ENCODE results near the gene FGF3. TPM values are rescaled to one million over a fixed set of nuclear protein-coding genes. Genes with fewer than 3 reads are reported as not detected.

Gene FGF3
- total RNA-seq, 4 donors from 2014 or later, result not detected

- H3K27me3 ChIP-seq, result peaks cover 4 to 27% (median 22%) of the 10 kb centered on the region in 3 donors
- in situ Hi-C loops (cut with MboI; ENCODE audit: low sequenced_read_pairs in 4 of 4), result no loop called here
Measured at GRCh38 chr11:69834811-69835800, 15.9 kb upstream of the FGF3 start.

GRCh38 chr11:69834251-69834650, 15.0 kb upstream of the FGF3 start:
- intact Hi-C loops (cut with DNase I; ENCODE audit: low total_unique reads), result no loop called here
- Histone ChIP-seq H3K27ac (no peak overlapping the region), H3K4me1 (no peaks in the 10 kb centered on the region), H3K27me3 (peaks cover 4 to 27% (median 22%) of the 10 kb centered on the region in 3 donors), H3K36me3 (no peaks in the 10 kb centered on the region), H3K4me3 (no peak overlapping the region), H3K9me3 (no peaks in the 10 kb centered on the region)
- TF ChIP-seq CTCF (IDR thresholded peaks at IDR 0.05 in 4 of 5, conservative IDR thresholded peaks at IDR 0.05 in 1 of 5) (no peak), POLR2A (IDR thresholded peaks at IDR 0.05) (no peak)
- DNase-seq (no peak), ATAC-seq (no peak)
- in situ Hi-C loops (cut with MboI; ENCODE audit: low sequenced_read_pairs in 4 of 4), result no loop called here

More at GRCh38 chr11:69834811-69835800, 15.9 kb upstream of the FGF3 start:
- TF ChIP-seq CTCF (IDR thresholded peaks at IDR 0.05 in 4 of 5, conservative IDR thresholded peaks at IDR 0.05 in 1 of 5), result no peak
- no peak for TF ChIP-seq POLR2A (IDR thresholded peaks at IDR 0.05)
- Histone ChIP-seq H3K4me3 (no peak overlapping the region), H3K4me1 (no peaks in the 10 kb centered on the region), H3K9me3 (no peaks in the 10 kb centered on the region), H3K27ac (no peak overlapping the region), H3K36me3 (no peaks in the 10 kb centered on the region)
- no peak for DNase-seq
- no peak for ATAC-seq
- intact Hi-C loops (cut with DNase I; ENCODE audit: low total_unique reads), result no loop called here

GRCh38 chr11:69832561-69833413, 13.6 kb upstream of the FGF3 start:
- peaks cover 4 to 27% (median 19%) of the 10 kb centered on the region in 3 donors for H3K27me3 ChIP-seq
- in situ Hi-C loops (cut with MboI; ENCODE audit: low sequenced_read_pairs in 4 of 4), result no loop called here

GRCh38 chr11:69831985-69832384, 12.8 kb upstream of the FGF3 start:
- ATAC-seq (no peak), DNase-seq (no peak)
- intact Hi-C loops (cut with DNase I; ENCODE audit: low total_unique reads), result no loop called here
- H3K36me3 ChIP-seq, result no peaks in the 10 kb centered on the region
- no peak overlapping the region for H3K27ac ChIP-seq
- no peaks in the 10 kb centered on the region for H3K9me3 ChIP-seq
- no peaks in the 10 kb centered on the region for H3K4me1 ChIP-seq
- peaks cover 4 to 27% (median 18%) of the 10 kb centered on the region in 3 donors for H3K27me3 ChIP-seq
- in situ Hi-C loops (cut with MboI; ENCODE audit: low sequenced_read_pairs in 4 of 4), result no loop called here
- no peak overlapping the region for H3K4me3 ChIP-seq
- no peak for TF ChIP-seq POLR2A (IDR thresholded peaks at IDR 0.05)
- TF ChIP-seq CTCF (IDR thresholded peaks at IDR 0.05 in 4 of 5, conservative IDR thresholded peaks at IDR 0.05 in 1 of 5), result no peak

More at GRCh38 chr11:69832561-69833413, 13.6 kb upstream of the FGF3 start:
- no peaks in the 10 kb centered on the region for H3K36me3 ChIP-seq
- DNase-seq, result no peak
- intact Hi-C loops (cut with DNase I; ENCODE audit: low total_unique reads), result no loop called here
- H3K4me1 ChIP-seq, result no peaks in the 10 kb centered on the region
- TF ChIP-seq CTCF (IDR thresholded peaks at IDR 0.05 in 4 of 5, conservative IDR thresholded peaks at IDR 0.05 in 1 of 5) (no peak), POLR2A (IDR thresholded peaks at IDR 0.05) (no peak)
- H3K27ac ChIP-seq, result no peak overlapping the region
- ATAC-seq, result no peak
- no peaks in the 10 kb centered on the region for H3K9me3 ChIP-seq
- no peak overlapping the region for H3K4me3 ChIP-seq

All from gastrocnemius medialis (tissue), 4 donors.